HG03060 (cell line): Measurements from ENCODE around the gene MAPT.

Experiments
- ATAC-seq: cut with Tn5 transposase; IDR thresholded peaks from one replicate; pipeline ENCODE4 v1.9.1; 2021; ENCODE audit warnings: low read depth, moderate number of reproducible peaks; ENCODE audit not compliant: unreplicated experiment

The MAPT gene

DNA sequence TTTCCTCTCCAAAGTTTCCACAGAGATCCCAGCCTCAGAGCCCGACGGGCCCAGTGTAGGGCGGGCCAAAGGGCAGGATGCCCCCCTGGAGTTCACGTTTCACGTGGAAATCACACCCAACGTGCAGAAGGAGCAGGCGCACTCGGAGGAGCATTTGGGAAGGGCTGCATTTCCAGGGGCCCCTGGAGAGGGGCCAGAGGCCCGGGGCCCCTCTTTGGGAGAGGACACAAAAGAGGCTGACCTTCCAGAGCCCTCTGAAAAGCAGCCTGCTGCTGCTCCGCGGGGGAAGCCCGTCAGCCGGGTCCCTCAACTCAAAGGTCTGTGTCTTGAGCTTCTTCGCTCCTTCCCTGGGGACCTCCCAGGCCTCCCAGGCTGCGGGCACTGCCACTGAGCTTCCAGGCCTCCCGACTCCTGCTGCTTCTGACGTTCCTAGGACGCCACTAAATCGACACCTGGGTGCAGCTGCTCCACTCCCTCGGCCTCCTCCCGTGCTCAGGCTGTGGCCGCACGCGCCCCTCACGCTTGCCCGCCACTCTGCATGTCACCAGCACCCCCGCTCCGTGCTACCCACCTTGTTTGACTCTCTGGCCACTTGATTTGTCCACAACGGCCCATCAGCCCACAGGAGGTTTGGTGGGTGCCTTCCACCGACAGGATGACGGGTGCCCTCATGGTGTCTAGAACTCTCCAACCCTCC, 89.4 kb downstream of the MAPT start:
- ATAC-seq = no peak

DNA sequence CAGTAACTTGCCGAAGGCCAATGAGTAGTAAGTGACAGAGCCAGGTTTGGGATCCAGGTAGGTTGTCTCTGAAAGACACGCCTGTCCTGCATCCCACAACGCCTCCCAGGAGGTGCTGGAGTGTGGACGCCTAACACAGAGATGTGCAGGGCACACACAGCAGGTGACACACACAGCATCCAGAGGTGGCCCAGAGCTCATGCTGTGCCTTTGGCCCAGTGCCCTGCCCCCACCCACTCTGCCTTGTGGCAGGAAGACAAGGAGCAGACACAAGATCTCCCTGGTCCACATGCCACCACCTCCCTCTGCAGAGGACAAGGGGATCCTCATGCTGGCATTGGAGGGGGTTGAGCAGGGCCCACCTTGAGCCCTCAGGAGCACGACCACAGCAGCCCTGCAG, 90.0 kb downstream of the MAPT start:
- ATAC-seq = no peak

DNA sequence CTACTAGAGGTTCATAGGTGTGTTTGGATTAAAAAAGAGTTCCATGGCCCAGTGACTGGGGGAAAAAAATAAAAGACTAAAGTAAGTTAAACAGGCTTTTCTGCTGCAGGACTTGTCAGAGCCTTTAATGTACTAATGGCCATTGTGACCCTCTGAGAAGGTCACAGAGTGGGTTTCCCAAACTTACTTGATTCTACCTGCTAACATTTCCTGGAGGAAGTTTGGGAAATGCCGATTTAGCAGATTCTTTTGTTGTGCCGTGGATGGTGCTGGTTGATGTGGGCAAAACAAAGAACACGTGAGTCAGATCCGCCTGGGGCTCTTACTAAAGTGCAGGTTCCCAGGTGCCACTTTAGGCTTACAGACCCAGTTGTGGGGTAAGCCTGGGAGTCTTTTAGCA, 91.1 kb downstream of the MAPT start:
- no peak for ATAC-seq

DNA sequence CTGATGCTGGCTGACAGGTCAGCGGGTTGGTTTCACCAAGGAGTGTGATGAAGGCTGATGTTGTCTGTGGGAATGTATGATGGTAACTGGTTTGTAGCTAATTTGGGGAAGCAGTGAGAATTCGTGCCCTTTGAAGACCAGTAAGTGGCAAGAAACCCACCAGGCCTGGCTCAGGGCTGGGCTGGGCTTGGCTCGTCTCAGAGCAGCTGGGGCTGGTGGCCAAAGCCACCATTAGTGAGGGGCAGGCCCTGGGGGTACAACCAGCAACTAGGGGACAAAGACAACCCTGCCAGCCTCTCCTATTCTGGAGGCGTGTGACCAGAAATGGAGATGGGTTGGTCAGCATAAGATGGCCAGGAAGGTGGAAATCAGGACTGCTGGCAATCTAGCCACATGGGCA, 91.7 kb downstream of the MAPT start:
- ATAC-seq = no peak

DNA sequence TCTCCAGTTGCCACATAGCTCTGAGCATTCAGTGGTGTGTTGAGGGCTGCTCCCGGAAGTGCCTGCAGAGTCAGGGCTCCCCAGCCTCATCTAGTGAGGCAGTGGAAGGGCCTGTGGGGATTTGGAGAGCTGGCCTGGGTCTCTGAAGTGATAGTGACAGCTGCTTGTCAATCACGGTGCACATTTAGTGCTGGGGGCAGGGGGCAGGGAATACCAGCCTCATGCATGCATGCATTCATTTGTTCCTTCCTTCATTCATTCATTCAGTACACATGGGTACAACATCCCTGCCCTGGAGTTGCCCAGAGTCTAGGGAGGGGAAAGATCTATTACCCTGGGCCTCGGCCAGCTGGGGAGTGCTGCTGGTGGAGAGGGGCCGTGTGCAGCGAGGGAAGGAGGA, 93.4 kb downstream of the MAPT start:
- ATAC-seq = no peak

DNA sequence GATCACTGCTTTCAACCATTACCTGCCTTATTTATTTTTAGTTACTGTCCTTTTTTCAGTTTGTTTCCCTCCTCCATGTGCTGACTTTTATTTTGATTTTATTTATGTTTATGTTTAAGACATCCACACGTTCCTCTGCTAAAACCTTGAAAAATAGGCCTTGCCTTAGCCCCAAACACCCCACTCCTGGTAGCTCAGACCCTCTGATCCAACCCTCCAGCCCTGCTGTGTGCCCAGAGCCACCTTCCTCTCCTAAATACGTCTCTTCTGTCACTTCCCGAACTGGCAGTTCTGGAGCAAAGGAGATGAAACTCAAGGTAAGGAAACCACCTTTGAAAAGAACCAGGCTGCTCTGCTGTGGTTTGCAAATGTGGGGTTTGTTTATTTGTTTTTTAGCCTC, 95.4 kb downstream of the MAPT start:
- no peak for ATAC-seq

DNA sequence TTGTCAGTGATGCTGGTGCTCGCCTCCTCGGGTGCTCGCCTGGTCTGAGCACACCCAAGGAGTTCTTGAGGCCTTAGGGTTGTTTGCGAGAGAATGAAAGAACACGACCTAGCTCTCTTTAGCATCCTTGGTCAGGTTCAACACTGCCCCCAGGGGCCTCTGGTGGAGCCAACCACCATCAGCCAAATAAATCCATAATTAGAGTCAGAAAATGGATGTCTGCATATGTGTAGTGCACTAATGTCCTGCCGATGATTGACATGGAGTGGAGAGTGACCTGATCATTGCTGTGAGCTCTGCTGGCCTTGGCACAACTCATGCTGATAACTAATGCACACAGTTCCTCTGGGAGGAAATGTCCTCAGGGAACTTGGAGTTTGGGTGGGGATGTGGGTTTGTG, 96.5 kb downstream of the MAPT start:
- no peak for ATAC-seq

DNA sequence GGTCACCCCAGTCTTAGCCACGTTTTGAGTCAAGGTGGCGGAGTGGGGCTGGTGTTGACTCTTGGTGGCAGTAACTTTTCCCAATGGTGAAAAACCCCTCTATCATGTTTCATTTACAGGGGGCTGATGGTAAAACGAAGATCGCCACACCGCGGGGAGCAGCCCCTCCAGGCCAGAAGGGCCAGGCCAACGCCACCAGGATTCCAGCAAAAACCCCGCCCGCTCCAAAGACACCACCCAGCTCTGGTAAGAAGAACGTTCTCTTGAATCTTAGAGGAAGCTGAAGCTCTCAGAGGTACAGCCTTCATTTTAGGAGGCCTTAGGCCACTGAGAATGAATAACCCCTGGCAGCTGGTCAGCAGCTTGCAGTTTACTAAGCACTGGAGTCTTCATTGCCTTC, 97.0 kb downstream of the MAPT start:
- ATAC-seq = no peak

DNA sequence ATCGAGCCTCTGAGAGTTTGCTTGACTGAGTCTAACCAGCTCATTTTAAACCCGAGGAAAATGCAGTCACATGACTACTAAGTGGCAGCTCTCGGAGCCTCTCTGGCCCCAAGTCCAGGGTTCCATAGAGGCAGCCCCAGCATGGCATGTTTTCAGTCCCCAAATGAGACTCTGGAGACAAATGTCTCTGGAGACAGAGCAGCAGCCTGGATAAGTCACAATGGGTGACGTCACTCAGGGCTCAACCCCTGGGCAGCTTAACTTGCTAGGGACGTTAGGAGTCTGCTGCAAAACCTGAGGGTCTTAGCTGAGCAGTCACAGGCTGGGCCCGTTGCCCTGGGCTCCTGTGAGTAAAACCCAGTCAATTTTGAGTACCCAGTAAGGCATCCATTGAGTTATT, 97.8 kb downstream of the MAPT start:
- ATAC-seq = no peak

DNA sequence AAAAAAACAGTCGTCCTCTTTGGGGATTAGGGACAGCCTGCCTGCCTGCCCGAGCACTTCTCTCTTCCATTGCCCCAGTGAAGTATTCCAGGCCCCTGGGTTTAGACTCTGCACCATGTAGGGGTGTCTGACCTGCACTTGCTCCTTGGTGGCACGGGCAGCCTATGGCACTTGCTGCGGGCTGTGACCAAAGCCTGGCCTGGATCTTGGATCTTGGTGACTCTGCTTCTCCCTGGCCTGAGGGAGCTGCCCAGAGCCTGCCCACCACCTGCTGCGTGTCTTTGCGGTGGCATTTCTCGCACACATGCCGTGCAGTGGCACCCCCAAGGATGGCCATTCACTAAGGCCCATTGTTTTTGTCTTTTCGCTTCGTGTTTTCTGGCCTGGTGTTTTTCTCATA, 98.5 kb downstream of the MAPT start:
- no peak for ATAC-seq

DNA sequence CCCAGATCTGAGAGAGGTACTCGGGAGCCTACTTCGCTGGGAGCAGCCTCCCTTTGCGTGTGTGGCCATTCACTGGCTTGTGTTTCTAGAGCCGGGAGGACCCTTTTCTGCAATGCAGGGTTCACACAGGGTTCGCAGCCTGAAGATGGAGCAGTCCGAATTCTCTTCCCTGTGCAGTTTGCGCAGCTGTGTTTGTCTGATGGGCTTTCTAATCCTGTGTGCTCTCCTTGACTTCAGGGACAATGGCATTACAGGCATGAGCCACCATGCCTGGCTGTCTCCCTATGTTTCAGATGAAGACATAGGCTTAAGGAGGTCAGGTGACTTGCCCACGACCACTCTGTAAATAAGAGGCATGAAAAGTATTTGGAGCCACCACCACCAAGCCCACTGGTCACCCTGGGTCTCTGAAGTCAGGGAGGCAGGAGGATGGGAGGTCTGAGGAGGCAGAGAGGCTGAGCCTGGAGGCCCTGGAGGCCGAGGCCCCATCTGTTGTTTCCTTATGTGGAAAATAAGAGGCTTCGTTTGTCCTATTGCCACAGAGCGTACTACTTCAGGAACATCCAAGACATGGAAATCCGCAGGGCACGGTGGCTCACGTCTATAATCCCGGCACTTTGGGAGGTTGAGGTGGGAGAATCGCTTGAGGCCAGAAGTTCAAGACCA, 99.7 kb downstream of the MAPT start:
- no peak for ATAC-seq

DNA sequence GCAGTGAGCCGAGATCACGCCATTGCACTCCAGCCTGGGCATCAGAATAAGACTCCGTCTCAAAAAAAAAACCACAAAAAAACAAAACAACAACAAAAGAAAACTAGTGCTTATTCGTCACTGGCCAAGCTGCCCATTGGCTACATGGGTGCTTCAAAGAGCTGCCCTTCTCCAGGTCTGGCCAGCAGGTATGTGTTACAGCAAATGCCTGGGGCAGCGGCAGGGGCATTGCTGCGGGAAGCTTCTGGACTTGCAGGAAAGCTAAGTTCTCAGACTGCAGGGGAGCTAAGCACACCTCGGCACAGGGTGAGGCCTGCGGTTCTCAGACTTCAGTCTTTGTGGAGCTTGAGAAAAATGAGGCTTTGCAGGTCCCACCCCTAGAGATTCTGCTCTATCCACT, 100.6 kb downstream of the MAPT start:
- no peak for ATAC-seq

DNA sequence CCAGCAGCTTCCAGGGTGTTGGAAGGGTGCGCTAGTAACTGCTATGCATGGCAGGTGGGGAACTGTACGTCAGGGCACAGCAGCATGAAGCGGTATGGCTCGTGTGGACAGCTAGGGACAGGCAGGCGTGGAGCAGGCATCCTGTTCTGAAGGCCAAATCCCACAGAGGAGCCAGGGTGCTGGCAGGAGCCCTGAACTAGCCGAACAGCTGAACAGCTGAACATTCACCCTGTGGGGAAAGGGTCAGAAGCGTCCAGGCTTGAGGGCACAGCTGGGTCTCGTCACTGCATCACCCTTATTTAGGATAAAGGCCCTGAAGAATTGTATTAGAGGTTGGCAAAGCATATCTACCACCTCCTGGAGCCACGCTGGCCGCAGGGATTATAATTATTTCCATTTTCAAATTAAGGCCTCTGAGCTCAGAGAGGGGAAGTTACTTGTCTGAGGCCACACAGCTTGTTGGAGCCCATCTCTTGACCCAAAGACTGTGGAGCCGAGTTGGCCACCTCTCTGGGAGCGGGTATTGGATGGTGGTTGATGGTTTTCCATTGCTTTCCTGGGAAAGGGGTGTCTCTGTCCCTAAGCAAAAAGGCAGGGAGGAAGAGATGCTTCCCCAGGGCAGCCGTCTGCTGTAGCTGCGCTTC, 101.4 kb downstream of the MAPT start:
- no peak for ATAC-seq

DNA sequence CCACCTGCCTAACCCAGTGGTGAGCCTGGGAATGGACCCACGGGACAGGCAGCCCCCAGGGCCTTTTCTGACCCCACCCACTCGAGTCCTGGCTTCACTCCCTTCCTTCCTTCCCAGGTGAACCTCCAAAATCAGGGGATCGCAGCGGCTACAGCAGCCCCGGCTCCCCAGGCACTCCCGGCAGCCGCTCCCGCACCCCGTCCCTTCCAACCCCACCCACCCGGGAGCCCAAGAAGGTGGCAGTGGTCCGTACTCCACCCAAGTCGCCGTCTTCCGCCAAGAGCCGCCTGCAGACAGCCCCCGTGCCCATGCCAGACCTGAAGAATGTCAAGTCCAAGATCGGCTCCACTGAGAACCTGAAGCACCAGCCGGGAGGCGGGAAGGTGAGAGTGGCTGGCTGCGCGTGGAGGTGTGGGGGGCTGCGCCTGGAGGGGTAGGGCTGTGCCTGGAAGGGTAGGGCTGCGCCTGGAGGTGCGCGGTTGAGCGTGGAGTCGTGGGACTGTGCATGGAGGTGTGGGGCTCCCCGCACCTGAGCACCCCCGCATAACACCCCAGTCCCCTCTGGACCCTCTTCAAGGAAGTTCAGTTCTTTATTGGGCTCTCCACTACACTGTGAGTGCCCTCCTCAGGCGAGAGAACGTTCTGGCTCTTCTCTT, 102.1 kb downstream of the MAPT start:
- no peak for ATAC-seq

DNA sequence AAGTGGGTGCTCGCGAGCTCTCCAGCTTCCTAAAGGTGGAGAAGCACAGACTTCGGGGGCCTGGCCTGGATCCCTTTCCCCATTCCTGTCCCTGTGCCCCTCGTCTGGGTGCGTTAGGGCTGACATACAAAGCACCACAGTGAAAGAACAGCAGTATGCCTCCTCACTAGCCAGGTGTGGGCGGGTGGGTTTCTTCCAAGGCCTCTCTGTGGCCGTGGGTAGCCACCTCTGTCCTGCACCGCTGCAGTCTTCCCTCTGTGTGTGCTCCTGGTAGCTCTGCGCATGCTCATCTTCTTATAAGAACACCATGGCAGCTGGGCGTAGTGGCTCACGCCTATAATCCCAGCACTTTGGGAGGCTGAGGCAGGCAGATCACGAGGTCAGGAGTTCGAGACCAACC, 102.8 kb downstream of the MAPT start:
- no peak for ATAC-seq

DNA sequence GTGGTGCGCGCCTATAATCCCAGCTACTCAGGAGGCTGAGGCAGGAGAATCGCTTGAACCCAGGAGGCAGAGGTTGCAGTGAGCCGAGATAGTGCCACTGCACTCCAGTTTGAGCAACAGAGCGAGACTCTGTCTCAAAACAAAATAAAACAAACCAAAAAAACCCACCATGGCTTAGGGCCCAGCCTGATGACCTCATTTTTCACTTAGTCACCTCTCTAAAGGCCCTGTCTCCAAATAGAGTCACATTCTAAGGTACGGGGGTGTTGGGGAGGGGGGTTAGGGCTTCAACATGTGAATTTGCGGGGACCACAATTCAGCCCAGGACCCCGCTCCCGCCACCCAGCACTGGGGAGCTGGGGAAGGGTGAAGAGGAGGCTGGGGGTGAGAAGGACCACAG, 103.3 kb downstream of the MAPT start:
- ATAC-seq = no peak

DNA sequence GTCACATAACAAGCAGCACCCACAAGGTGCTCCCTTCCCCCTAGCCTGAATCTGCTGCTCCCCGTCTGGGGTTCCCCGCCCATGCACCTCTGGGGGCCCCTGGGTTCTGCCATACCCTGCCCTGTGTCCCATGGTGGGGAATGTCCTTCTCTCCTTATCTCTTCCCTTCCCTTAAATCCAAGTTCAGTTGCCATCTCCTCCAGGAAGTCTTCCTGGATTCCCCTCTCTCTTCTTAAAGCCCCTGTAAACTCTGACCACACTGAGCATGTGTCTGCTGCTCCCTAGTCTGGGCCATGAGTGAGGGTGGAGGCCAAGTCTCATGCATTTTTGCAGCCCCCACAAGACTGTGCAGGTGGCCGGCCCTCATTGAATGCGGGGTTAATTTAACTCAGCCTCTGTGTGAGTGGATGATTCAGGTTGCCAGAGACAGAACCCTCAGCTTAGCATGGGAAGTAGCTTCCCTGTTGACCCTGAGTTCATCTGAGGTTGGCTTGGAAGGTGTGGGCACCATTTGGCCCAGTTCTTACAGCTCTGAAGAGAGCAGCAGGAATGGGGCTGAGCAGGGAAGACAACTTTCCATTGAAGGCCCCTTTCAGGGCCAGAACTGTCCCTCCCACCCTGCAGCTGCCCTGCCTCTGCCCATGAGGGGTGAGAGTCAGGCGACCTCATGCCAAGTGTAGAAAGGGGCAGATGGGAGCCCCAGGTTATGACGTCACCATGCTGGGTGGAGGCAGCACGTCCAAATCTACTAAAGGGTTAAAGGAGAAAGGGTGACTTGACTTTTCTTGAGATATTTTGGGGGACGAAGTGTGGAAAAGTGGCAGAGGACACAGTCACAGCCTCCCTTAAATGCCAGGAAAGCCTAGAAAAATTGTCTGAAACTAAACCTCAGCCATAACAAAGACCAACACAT, 104.9 kb downstream of the MAPT start, which contains the start of gene STH:
Gene STH (plus strand): TSS at position 264 of the 913 bp plus-strand sequence. CDS start 30 bp downstream, at position 294.
- ATAC-seq = no peak

DNA sequence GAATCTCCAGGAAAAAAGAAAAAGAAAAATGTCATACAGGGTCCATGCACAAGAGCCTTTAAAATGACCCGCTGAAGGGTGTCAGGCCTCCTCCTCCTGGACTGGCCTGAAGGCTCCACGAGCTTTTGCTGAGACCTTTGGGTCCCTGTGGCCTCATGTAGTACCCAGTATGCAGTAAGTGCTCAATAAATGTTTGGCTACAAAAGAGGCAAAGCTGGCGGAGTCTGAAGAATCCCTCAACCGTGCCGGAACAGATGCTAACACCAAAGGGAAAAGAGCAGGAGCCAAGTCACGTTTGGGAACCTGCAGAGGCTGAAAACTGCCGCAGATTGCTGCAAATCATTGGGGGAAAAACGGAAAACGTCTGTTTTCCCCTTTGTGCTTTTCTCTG, 105.5 kb downstream of the MAPT start:
- no peak for ATAC-seq

DNA sequence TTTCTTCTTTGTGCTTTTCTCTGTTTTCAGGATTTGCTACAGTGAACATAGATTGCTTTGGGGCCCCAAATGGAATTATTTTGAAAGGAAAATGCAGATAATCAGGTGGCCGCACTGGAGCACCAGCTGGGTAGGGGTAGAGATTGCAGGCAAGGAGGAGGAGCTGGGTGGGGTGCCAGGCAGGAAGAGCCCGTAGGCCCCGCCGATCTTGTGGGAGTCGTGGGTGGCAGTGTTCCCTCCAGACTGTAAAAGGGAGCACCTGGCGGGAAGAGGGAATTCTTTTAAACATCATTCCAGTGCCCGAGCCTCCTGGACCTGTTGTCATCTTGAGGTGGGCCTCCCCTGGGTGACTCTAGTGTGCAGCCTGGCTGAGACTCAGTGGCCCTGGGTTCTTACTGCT, 105.9 kb downstream of the MAPT start:
- no peak for ATAC-seq

DNA sequence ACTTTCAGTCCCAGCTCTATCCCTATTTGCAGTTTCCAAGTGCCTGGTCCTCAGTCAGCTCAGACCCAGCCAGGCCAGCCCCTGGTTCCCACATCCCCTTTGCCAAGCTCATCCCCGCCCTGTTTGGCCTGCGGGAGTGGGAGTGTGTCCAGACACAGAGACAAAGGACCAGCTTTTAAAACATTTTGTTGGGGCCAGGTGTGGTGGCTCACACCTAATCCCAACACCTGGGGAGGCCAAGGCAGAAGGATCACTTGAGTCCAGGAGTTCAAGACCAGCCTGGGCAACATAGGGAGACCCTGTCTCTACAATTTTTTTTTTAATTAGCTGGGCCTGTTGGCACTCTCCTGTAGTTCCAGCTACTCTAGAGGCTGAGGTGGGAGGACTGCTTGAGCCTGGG, 106.4 kb downstream of the MAPT start:
- ATAC-seq = no peak
